Measurements from ENCODE around the gene TMEM52. TPM values are rescaled to one million over a fixed set of nuclear protein-coding genes. Genes with fewer than 3 reads are reported as not detected.

TMEM52 gene
- total RNA-seq, 1 donor from 2014 or later = 0.51 TPM

DNA sequence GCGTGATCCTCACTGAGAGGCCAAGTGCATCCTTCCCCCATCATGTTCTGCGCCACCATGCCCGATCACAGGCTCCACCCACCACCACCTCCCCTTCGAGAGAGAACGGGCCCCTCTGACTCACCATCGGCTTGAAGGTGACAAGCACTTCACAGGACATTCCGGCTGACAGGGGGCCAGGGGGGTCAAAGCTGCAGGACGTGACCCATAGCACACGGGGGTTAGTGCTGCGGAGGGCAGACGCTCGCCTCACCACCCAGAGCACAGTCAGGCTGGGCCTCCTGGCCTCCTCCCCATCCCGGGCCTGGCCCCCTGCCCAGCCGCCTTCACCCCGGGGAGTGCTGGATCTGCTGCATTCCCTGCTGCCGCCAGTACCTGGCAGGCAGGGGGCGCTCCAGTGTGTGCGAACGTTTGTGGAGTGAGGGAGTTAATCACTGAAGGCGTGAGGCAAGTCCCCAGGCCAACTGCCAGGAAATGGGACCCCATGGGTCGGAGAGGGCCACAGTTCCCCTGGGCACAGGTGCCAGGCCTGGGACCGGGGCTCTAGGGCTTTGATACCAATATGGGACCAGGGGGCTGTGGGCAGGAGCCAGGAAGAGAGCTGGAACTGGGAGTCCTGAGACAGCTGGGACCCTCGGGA lies 40.9 kb upstream of the TMEM52 start:
- peak; percentile 31 for ATAC-seq (ENCODE audit: low read depth)
- Mint-ChIP-seq H3K36me3 (ENCODE audit: low read depth) (no peaks in the 10 kb centered on the region), H3K4me1 (no peaks in the 10 kb centered on the region), H3K9me3 (no peaks in the 10 kb centered on the region), H3K27ac (no peak overlapping the region), H3K27me3 (peaks cover 30% of the 10 kb centered on the region), H3K4me3 (no peak overlapping the region)
- CTCF ChIA-PET = interaction anchor here (1.5 kb wide), 1 partner anchor 85 kb away, joined by 6 read pairs; no protein-coding TSS in a partner anchor
- intact Hi-C loops (cut with micrococcal nuclease) = loop anchor here (1.0 to 10.0 kb wide), 2 partner anchors 84 to 215 kb away; no protein-coding TSS in a partner anchor
- POLR2A ChIA-PET = no interaction called here
- peak; percentile 34 for DNase-seq
- TF ChIP-seq CTCF (IDR thresholded peaks at IDR 0.05) = no peak

GRCh38 chr1:1959459-1959839 lies 40.4 kb upstream of the TMEM52 start:
- ChIA-PET POLR2A (no interaction called here), CTCF (interaction anchor here (1.5 kb wide), 1 partner anchor 85 kb away, joined by 6 read pairs; no protein-coding TSS in a partner anchor)
- H3K36me3 Mint-ChIP-seq (ENCODE audit: low read depth) = no peaks in the 10 kb centered on the region
- no peaks in the 10 kb centered on the region for H3K4me1 Mint-ChIP-seq
- intact Hi-C loops (cut with micrococcal nuclease) = no loop called here
- no peak for TF ChIP-seq CTCF (IDR thresholded peaks at IDR 0.05)
- DNase-seq (no peak), ATAC-seq (ENCODE audit: low read depth) (no peak)
- no peak overlapping the region for H3K4me3 Mint-ChIP-seq
- H3K9me3 Mint-ChIP-seq = no peaks in the 10 kb centered on the region
- H3K27me3 Mint-ChIP-seq = peaks cover 28% of the 10 kb centered on the region
- H3K27ac Mint-ChIP-seq = no peak overlapping the region

GRCh38 chr1:1958071-1958541 lies 39.0 kb upstream of the TMEM52 start:
- intact Hi-C loops (cut with micrococcal nuclease) = no loop called here
- CTCF ChIA-PET = no interaction called here

GRCh38 chr1:1957533-1957961 lies 38.5 kb upstream of the TMEM52 start:
- ChIA-PET POLR2A (no interaction called here), CTCF (no interaction called here)
- H3K27me3 Mint-ChIP-seq = peaks cover 33% of the 10 kb centered on the region
- no peaks in the 10 kb centered on the region for H3K9me3 Mint-ChIP-seq
- TF ChIP-seq CTCF (IDR thresholded peaks at IDR 0.05) = no peak
- ATAC-seq (ENCODE audit: low read depth) (no peak), DNase-seq (no peak)
- intact Hi-C loops (cut with micrococcal nuclease) = no loop called here
- no peaks in the 10 kb centered on the region for H3K4me1 Mint-ChIP-seq
- H3K4me3 Mint-ChIP-seq = no peak overlapping the region
- H3K36me3 Mint-ChIP-seq (ENCODE audit: low read depth) = no peaks in the 10 kb centered on the region
- no peak overlapping the region for H3K27ac Mint-ChIP-seq

More at GRCh38 chr1:1958071-1958541, 39.0 kb upstream of the TMEM52 start:
- ATAC-seq (ENCODE audit: low read depth) = no peak
- no peak overlapping the region for H3K27ac Mint-ChIP-seq
- H3K4me1 Mint-ChIP-seq = no peaks in the 10 kb centered on the region
- POLR2A ChIA-PET = no interaction called here
- no peak for DNase-seq
- H3K9me3 Mint-ChIP-seq = no peaks in the 10 kb centered on the region
- H3K27me3 Mint-ChIP-seq = peaks cover 33% of the 10 kb centered on the region
- H3K36me3 Mint-ChIP-seq (ENCODE audit: low read depth) = no peaks in the 10 kb centered on the region
- no peak overlapping the region for H3K4me3 Mint-ChIP-seq
- no peak for TF ChIP-seq CTCF (IDR thresholded peaks at IDR 0.05)

DNA sequence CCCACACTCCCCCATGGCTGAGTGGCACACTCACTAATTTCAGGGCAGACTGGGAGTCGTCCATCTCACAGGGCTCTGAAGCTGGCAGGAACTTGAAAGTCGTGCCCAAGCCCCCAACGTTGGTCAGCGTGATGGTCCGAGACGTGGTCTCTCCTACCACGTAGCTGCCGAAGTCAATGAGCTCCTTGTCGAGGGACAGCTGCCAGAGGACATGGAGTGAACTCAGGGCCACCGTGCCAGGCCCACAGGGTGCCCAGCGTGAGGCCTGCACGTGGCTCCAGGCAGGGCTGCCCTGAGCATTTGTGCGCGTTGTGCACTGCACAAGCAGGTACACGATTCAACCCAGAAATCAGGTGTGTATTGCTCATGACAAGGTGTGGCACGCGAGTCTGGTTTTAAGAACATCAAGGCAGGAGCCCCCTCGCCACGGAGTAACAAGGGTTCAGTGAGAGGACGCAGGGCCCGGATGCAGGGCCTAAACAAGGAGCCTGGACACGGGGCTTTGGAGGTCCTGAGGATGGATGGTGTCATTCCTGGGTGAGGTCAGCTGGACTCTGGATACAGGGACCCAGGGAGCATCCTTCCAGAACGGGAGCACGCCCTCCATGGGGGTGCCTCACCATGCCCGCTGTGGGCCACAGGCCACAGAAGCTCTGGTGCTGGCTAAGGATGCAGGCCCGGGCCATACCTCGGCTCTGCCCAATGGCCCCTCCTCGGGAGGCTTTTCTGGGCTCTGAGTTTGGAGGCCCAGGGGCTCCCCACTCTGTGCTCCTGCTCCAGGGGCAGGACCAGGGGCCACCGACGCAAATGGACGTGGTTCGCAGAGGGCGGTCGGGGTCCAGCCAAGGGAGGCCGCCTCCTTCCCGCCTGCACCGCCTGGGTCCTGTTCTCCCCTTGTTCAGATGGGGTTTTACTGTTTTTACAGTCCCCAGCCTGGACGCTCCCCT lies 37.8 kb upstream of the TMEM52 start:
- ATAC-seq (ENCODE audit: low read depth) = no peak
- TF ChIP-seq CTCF (IDR thresholded peaks at IDR 0.05) = no peak
- H3K36me3 Mint-ChIP-seq (ENCODE audit: low read depth) = no peaks in the 10 kb centered on the region
- CTCF ChIA-PET = no interaction called here
- intact Hi-C loops (cut with micrococcal nuclease) = no loop called here
- no peak for DNase-seq
- POLR2A ChIA-PET = no interaction called here
- H3K4me1 Mint-ChIP-seq = no peaks in the 10 kb centered on the region
- H3K4me3 Mint-ChIP-seq = no peak overlapping the region
- no peak overlapping the region for H3K27ac Mint-ChIP-seq
- H3K9me3 Mint-ChIP-seq = no peaks in the 10 kb centered on the region
- peaks cover 32% of the 10 kb centered on the region for H3K27me3 Mint-ChIP-seq

Data from activated B cell treated with CpG ODN at 0.5 μM for 24 hours (primary cell).